Tibial nerve (tissue), 4 donors: ENCODE measurements around the gene GPAT2. TPM values are rescaled to one million over a fixed set of nuclear protein-coding genes. Genes with fewer than 3 reads are reported as not detected.
"Not testable (repeated sequence)": the region's sequence is repeated elsewhere in the genome, so short reads cannot be mapped to it uniquely, and the experiment has no call there.

Experiments
- DNase-seq, 2 donors: peaks; one replicate each; pipeline ENCODE4 v3.0.0-alpha.2; 2019; ENCODE audit warnings: low spot score in 2 of 2
- H3K27ac ChIP-seq, 4 donors: fragments of 200-600 bp; sonication (generic) in 3 of 4; one replicate each; pipeline ENCODE4 v1.5.1; 2017 to 2019; ENCODE audit warnings: mild to moderate bottlenecking in 1 of 4
- H3K27me3 ChIP-seq, 2 donors: fragments of 200-600 bp; sonication (generic) in 1 of 2; one replicate each; pipeline versions ENCODE4 v1.5.1 to v1.6.0; 2017 to 2019
- H3K36me3 ChIP-seq, 3 donors: fragments of 200-600 bp; sonication (generic); one replicate each; pipeline ENCODE4 v1.5.1; 2018 to 2019
- H3K4me1 ChIP-seq, 4 donors: fragments of 200-600 bp; sonication (generic) in 3 of 4; one replicate each; pipeline ENCODE4 v1.5.1; 2017 to 2019
- H3K4me3 ChIP-seq, 4 donors: fragments of 200-600 bp; sonication (generic) in 3 of 4; one replicate each; pipeline ENCODE4 v1.5.1; 2017 to 2019; ENCODE audit warnings: mild to moderate bottlenecking in 1 of 4, moderate library complexity in 1 of 4
- H3K9me3 ChIP-seq, 4 donors: fragments of 200-600 bp; sonication (generic) in 3 of 4; one replicate each; pipeline ENCODE4 v1.5.1; 2017 to 2019
- CTCF ChIP-seq, 5 experiments: fragments of 200-600 bp in 3 of 5; fragments of 450-650 bp in 2 of 5; sonication (generic) in 3 of 5; IDR thresholded peaks; one replicate each; pipeline ENCODE4 v1.5.1; 2016 to 2019; ENCODE audit warnings: antibody characterized with exemption in 5 of 5, mild to moderate bottlenecking in 3 of 5, moderate library complexity in 2 of 5
- EP300 ChIP-seq, 2 donors: sonication (generic); formaldehyde crosslinking; IDR thresholded peaks; one replicate each; pipeline ENCODE4 v1.6.1; 2017; ENCODE audit warnings: antibody characterized with exemption in 2 of 2, mild to moderate bottlenecking in 1 of 2
- WGBS, 2 donors: methylation state at CpG; one replicate each; pipeline ENCODE4 v1.1.5; 2018; 5-methylcytosine and 5-hydroxymethylcytosine counted together
- total RNA-seq, 4 donors: library from RNA; depleted of rRNA; stranded (reverse); fragments of >200 nt; gene quantifications; one replicate each; pipeline ENCODE4 v1.1.0, GENCODE V29; 2016

The GPAT2 gene
- total RNA-seq, 4 donors from 2014 or later, result 4.2 to 12.4 (median 6.4) TPM

DNA sequence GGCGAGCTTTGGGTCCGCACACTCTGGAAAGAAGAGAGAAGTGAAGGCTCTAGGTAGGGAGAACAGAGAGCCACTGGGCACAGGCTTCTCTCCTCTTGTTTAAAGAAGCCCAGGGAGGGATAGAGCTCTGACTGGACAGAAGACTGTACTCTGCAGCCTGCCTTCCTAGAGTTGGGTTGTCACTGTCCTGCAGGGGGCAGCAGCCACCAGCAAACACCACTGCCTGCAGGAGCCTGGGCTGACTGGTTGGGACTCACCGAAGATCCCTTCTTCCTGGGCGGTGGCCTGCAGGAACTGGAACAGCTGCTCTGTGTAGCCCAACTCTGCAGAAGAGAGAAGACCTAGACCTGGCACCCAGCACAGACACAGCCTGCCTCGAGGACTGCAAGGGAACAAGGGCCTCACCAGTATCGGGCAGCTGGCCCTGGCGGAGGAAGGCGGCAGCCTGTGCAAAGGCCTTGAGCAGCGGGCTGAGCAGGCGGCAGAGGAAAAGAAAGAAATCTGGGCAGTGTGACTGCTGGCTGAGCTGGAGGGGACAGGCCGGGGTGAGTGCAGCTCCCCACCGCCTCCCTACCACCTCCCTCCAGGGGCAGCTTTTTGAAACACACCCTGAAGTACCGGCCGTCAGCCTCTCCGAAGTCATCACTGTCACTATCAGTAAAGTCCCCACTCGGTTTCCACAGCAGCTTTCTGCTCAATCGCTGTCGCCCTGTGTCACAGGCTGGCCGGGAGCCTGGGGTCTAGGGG is 11.8 kb downstream of the GPAT2 start:
- H3K27ac ChIP-seq, result peak overlapping the region in 1 of 4 donors; percentile 38
- not testable (repeated sequence) for H3K27me3 ChIP-seq, H3K4me3 ChIP-seq, H3K9me3 ChIP-seq, H3K4me1 ChIP-seq, H3K36me3 ChIP-seq
- DNase-seq, result peak; percentile 76 to 85
- 67 to 78% methylated on average over 10 to 13 of the region's 19 CpGs for WGBS, 2 donors
- peak; percentile 66 to 89 (median 80) for TF ChIP-seq CTCF (IDR thresholded peaks at IDR 0.05)

GRCh38 chr2:96022126-96022525 is 12.6 kb downstream of the GPAT2 start:
- 92 to 95% methylated on average over 7 of the region's 7 CpGs for WGBS, 2 donors

DNA sequence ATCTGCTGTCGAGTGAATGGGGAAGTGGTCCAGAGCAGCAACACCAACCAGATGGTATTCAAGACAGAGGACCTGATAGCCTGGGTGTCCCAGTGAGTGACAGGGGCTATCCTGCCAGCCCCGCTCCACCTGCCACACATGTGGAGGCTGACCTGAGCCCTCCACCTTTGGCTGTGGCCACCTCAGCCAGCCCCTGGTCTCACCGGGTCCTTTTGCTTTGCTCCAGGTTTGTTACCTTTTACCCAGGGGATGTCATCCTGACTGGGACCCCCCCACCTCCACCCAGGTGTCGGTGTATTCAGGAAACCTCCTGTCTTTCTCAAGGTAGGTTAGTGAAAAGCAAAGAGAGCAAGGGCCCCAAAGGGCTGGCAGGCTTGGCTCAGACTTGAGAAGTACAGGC is 13.6 kb downstream of the GPAT2 start:
- H3K27me3 ChIP-seq, H3K36me3 ChIP-seq, H3K27ac ChIP-seq, H3K4me3 ChIP-seq, H3K4me1 ChIP-seq, DNase-seq, H3K9me3 ChIP-seq: not testable (repeated sequence)
- 89 to 90% methylated on average over 4 of the region's 4 CpGs for WGBS, 2 donors

More at GRCh38 chr2:96022126-96022525, 12.6 kb downstream of the GPAT2 start:
- not testable (repeated sequence) for DNase-seq, H3K9me3 ChIP-seq, H3K36me3 ChIP-seq, H3K27me3 ChIP-seq, H3K4me3 ChIP-seq, H3K4me1 ChIP-seq, H3K27ac ChIP-seq

GRCh38 chr2:96019909-96020590 is 14.7 kb downstream of the GPAT2 start:
- not testable (repeated sequence) for DNase-seq
- 56 to 59% methylated on average over 3 of the region's 9 CpGs for WGBS, 2 donors

GRCh38 chr2:96016321-96016720 is 18.4 kb downstream of the GPAT2 start:
- H3K27me3 ChIP-seq, result not testable (repeated sequence)
- WGBS, 2 donors, result 77 to 81% methylated on average over 4 of the region's 4 CpGs

More at GRCh38 chr2:96019909-96020590, 14.7 kb downstream of the GPAT2 start:
- H3K4me1 ChIP-seq, H3K4me3 ChIP-seq, H3K27ac ChIP-seq, H3K27me3 ChIP-seq, H3K36me3 ChIP-seq, H3K9me3 ChIP-seq: not testable (repeated sequence)

GRCh38 chr2:96012792-96013264 is 21.9 kb downstream of the GPAT2 start:
- not testable (repeated sequence) for H3K36me3 ChIP-seq, DNase-seq, H3K4me3 ChIP-seq, H3K27me3 ChIP-seq, H3K9me3 ChIP-seq
- H3K27ac ChIP-seq, result peak overlapping the region in 2 of 4 donors; percentile 74 to 84
- WGBS, 2 donors, result 62 to 80% methylated on average over 1 of the region's 1 CpG
- peaks cover 0 to 21% (median 8%) of the 10 kb centered on the region in 4 donors for H3K4me1 ChIP-seq

More at GRCh38 chr2:96016321-96016720, 18.4 kb downstream of the GPAT2 start:
- not testable (repeated sequence) for H3K27ac ChIP-seq, H3K9me3 ChIP-seq, DNase-seq, H3K36me3 ChIP-seq, H3K4me3 ChIP-seq
- peaks cover 0 to 11% (median 3%) of the 10 kb centered on the region in 4 donors for H3K4me1 ChIP-seq

- TF ChIP-seq EP300 (IDR thresholded peaks at IDR 0.05), result peak in 1 of 2 donors; percentile 51
- H3K9me3 ChIP-seq, H3K36me3 ChIP-seq, DNase-seq, H3K27me3 ChIP-seq, H3K4me3 ChIP-seq: not testable (repeated sequence)
- Histone ChIP-seq H3K4me1 (peaks cover 0 to 21% (median 8%) of the 10 kb centered on the region in 4 donors), H3K27ac (peak overlapping the region in 3 of 4 donors; percentile 46 to 84 (median 74))
- 58 to 59% methylated on average over 8 of the region's 8 CpGs for WGBS, 2 donors
Measured at GRCh38 chr2:96012086-96012791, 22.5 kb downstream of the GPAT2 start.

DNA sequence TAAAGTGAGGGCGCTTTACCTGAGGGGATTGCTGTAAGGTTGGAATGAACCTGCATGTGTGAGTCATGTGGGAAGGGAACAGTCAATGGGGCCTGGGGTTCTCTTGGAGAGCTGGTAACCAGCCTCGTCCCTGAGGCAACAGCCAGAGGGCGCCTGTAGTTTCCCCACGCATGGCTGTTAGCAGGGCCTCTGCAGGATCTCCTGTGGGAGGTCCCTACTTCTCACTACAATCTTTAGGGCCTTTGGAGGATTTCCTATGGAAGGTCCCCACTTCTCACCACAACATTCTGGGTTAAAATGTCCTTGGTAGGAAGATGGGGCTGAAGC is 23.6 kb downstream of the GPAT2 start:
- H3K27ac ChIP-seq, result peak overlapping the region in 3 of 4 donors; percentile 52 to 84 (median 74)
- not testable (repeated sequence) for H3K4me3 ChIP-seq
- 30 to 44% methylated on average over 3 to 4 of the region's 4 CpGs for WGBS, 2 donors

More for the DNA sequence above, 23.6 kb downstream of the GPAT2 start:
- H3K27me3 ChIP-seq, DNase-seq, H3K36me3 ChIP-seq, H3K9me3 ChIP-seq: not testable (repeated sequence)
- H3K4me1 ChIP-seq, result peaks cover 0 to 21% (median 8%) of the 10 kb centered on the region in 4 donors
- TF ChIP-seq CTCF (IDR thresholded peaks at IDR 0.05), result peak in 2 of 5 experiments; percentile 13 to 14
